Measurements from ENCODE around the gene LSM12.
A peak's percentile ranks its signal among the peaks of the same experiment; 100 is the strongest.

Gene LSM12

GRCh38 chr17:44095388-44095646, 28.8 kb upstream of the LSM12 start:
- no peak for DNase-seq

GRCh38 chr17:44094701-44095387, 28.4 kb upstream of the LSM12 start:
- no peak for DNase-seq

- DNase-seq: no peak
Measured at GRCh38 chr17:44093231-44093900, 26.9 kb upstream of the LSM12 start.

- no peak for DNase-seq
Measured at GRCh38 chr17:44092051-44092450, 25.6 kb upstream of the LSM12 start.

- DNase-seq: no peak
Measured at GRCh38 chr17:44091200-44091997, 24.9 kb upstream of the LSM12 start.

GRCh38 chr17:44088254-44088653, 21.8 kb upstream of the LSM12 start:
- DNase-seq: no peak

GRCh38 chr17:44087319-44087718, 20.8 kb upstream of the LSM12 start:
- DNase-seq: no peak

GRCh38 chr17:44086364-44087311, 20.2 kb upstream of the LSM12 start:
- no peak for DNase-seq

GRCh38 chr17:44085908-44086307, 19.4 kb upstream of the LSM12 start:
- DNase-seq: no peak

- DNase-seq: no peak
Measured at GRCh38 chr17:44084921-44085320, 18.4 kb upstream of the LSM12 start.

- DNase-seq: peak; percentile 47
Measured at GRCh38 chr17:44084131-44084538, 17.7 kb upstream of the LSM12 start.

GRCh38 chr17:44083250-44083849, 16.9 kb upstream of the LSM12 start:
- peak; percentile 72 for DNase-seq

GRCh38 chr17:44082256-44082927, 15.9 kb upstream of the LSM12 start:
- no peak for DNase-seq

GRCh38 chr17:44081681-44082080, 15.2 kb upstream of the LSM12 start:
- DNase-seq: no peak

GRCh38 chr17:44079877-44080821, 13.7 kb upstream of the LSM12 start:
- DNase-seq: no peak

GRCh38 chr17:44078412-44078811, 11.9 kb upstream of the LSM12 start:
- no peak for DNase-seq

- DNase-seq: no peak
Measured at GRCh38 chr17:44077595-44077909, 11.1 kb upstream of the LSM12 start.

- DNase-seq: no peak
Measured at GRCh38 chr17:44076716-44077594, 10.5 kb upstream of the LSM12 start.

- no peak for DNase-seq
Measured at GRCh38 chr17:44075598-44076293, 9.3 kb upstream of the LSM12 start.

Data from 8988T (cell line).